K562 (cell line): ENCODE results near the gene HIVEP3. TPM values are rescaled to one million over a fixed set of nuclear protein-coding genes. Genes with fewer than 3 reads are reported as not detected.

Experiments
- ATAC-seq: fragments of 200-7000 bp; cut with Tn5 transposase; 3 replicates; pipeline ENCODE4 v1.9.1; 2020; ENCODE audit warnings: moderate library complexity
- BruUV-seq: library from RNA; stranded (reverse); fragments of 400-500 nt; replicated peaks from 2 replicates; lab custom pipeline; 2021; lab: Mats Ljungman, UMichigan
- CTCF ChIA-PET: fragments of 300-600 bp; formaldehyde crosslinking; extraction: SDS; loops from one replicate; lab custom pipeline; 2021; ENCODE audit warnings: low intra/inter-chr PET ratio; lab: Yijun Ruan, JAX
- POLR2A ChIA-PET: fragments of 300-600, 350-650 bp; sonication (Branson Sonifier 250); formaldehyde crosslinking; extraction: SDS; loops from one replicate; lab custom pipeline; 2021; ENCODE audit warnings: antibody characterized with exemption, inconsistent platforms; lab: Yijun Ruan, JAX
- DNase-seq, 4 experiments: peaks; one replicate each; pipeline versions ENCODE4 v3.0.0 to v3.0.0-alpha.2; 2011 to 2018; ENCODE audit warnings: low spot score in 3 of 4, mixed read lengths in 3 of 4; ENCODE audit errors: extremely low read depth in 1 of 4
- FAIRE-seq: peaks from 2 replicates; lab custom pipeline; 2011; peaks lifted over from hg19 to GRCh38; lab: Jason Lieb, UNC
- H2AFZ ChIP-seq: 2 replicates; pipeline ENCODE4 v1.6.0; 2011; ENCODE audit warnings: low read depth, low read length, control low read depth, inconsistent platforms
- H3K27ac ChIP-seq: fragments of 200-600 bp; 3 replicates; pipeline ENCODE4 v1.8.0; 2011; ENCODE audit warnings: low read depth, mild to moderate bottlenecking, control low read depth, inconsistent platforms, low read length, moderate library complexity, mixed read lengths; ENCODE audit errors: extremely low read depth
- H3K27me3 ChIP-seq, 2 experiments: fragments of 300-600 bp in 1 of 2; 2 replicates in 1 of 2; 3 replicates in 1 of 2; pipeline versions ENCODE4 v1.6.0 to v1.8.0; 2011; ENCODE audit warnings: inconsistent platforms in 2 of 2, low read length in 2 of 2, mild to moderate bottlenecking in 1 of 2, mixed read lengths in 1 of 2, moderate library complexity in 1 of 2; ENCODE audit not compliant: control insufficient read depth in 2 of 2, insufficient read depth in 2 of 2
- H3K36me3 ChIP-seq: fragments of 300-600 bp; 3 replicates; pipeline ENCODE4 v1.8.0; 2011; ENCODE audit warnings: mild to moderate bottlenecking, low read length, inconsistent platforms; ENCODE audit not compliant: control insufficient read depth, insufficient read depth
- H3K4me1 ChIP-seq, 2 experiments: fragments of 200-600 bp in 1 of 2; replicated peaks in 1 of 2; 2 replicates in 1 of 2; 3 replicates in 1 of 2; pipeline versions ENCODE4 v1.5.1 to v1.8.0; 2011; ENCODE audit warnings: inconsistent platforms in 2 of 2, low read length in 2 of 2, mild to moderate bottlenecking in 1 of 2, mixed read lengths in 1 of 2, moderate library complexity in 1 of 2; ENCODE audit not compliant: control insufficient read depth in 2 of 2, insufficient read depth in 2 of 2
- H3K4me2 ChIP-seq: 2 replicates; pipeline ENCODE4 v1.6.1; 2011; ENCODE audit warnings: low read length, control low read depth, inconsistent platforms, mixed read lengths; ENCODE audit not compliant: insufficient read depth
- H3K4me3 ChIP-seq: fragments of 200-600 bp; sonication (generic), shearing (Covaris generic); 2 replicates; pipeline ENCODE4 v1.5.1; 2016; ENCODE audit warnings: control low read depth, inconsistent platforms
- H3K79me2 ChIP-seq: fragments of 200-600 bp; 3 replicates; pipeline ENCODE4 v1.8.0; 2011; ENCODE audit warnings: low read length, inconsistent platforms; ENCODE audit not compliant: control insufficient read depth, insufficient read depth
- H3K9ac ChIP-seq, 2 experiments: 2 replicates each; pipeline versions ENCODE4 v1.6.0 to v1.6.1; 2011; ENCODE audit warnings: low read depth in 2 of 2, low read length in 2 of 2, control low read depth in 1 of 2, inconsistent platforms in 1 of 2, mild to moderate bottlenecking in 1 of 2, mixed read lengths in 1 of 2; ENCODE audit not compliant: insufficient read depth in 1 of 2
- H3K9me1 ChIP-seq: one replicate; pipeline ENCODE4 v1.6.0; 2011; ENCODE audit warnings: inconsistent platforms, mild to moderate bottlenecking, low read length, moderate library complexity; ENCODE audit not compliant: control insufficient read depth, insufficient read depth
- H3K9me3 ChIP-seq: replicated peaks from 2 replicates; pipeline ENCODE4 v1.5.1; 2011; ENCODE audit warnings: low read depth, low read length, inconsistent platforms; ENCODE audit not compliant: control insufficient read depth, insufficient read depth
- H4K20me1 ChIP-seq: replicated peaks from 2 replicates; pipeline ENCODE4 v1.6.1; 2011; ENCODE audit warnings: low read length, inconsistent platforms, mixed read lengths; ENCODE audit not compliant: control insufficient read depth, insufficient read depth
- CC2D1A ChIP-seq: fragments of 450-650 bp; IDR thresholded peaks from 2 replicates; pipeline ENCODE4 v1.6.1; 2017; ENCODE audit warnings: mild to moderate bottlenecking
- HSF4 ChIP-seq: fragments of 250-450 bp; sonication (Bioruptor Pico); IDR thresholded peaks from 2 replicates; pipeline ENCODE4 v2.1.2; 2022; ENCODE audit warnings: mild to moderate bottlenecking, moderate library complexity, borderline replicate concordance
- KAT2B ChIP-seq: IDR thresholded peaks from one replicate; pipeline ENCODE4 v1.6.1; 2012; ENCODE audit warnings: low read depth, mild to moderate bottlenecking, control low read depth, inconsistent platforms, low read length, moderate library complexity
- NCOA4 ChIP-seq: fragments of 450-650 bp; IDR thresholded peaks from 2 replicates; pipeline ENCODE4 v1.6.1; 2018; ENCODE audit warnings: mild to moderate bottlenecking; ENCODE audit not compliant: partially characterized antibody
- NFYB ChIP-seq: IDR thresholded peaks from 2 replicates; pipeline ENCODE4 v1.6.1; 2011; ENCODE audit warnings: mild to moderate bottlenecking, moderate library complexity; ENCODE audit not compliant: insufficient read length; ENCODE audit errors: extremely low read depth
- SMARCA4 ChIP-seq: fragments of 450-650 bp; IDR thresholded peaks from 2 replicates; pipeline ENCODE4 v1.6.1; 2016
- SMC3 ChIP-seq: conservative IDR thresholded peaks from 2 replicates; pipeline ENCODE4 v1.6.1; 2011; ENCODE audit warnings: low read depth, low read length, improper control_type of control experiment; ENCODE audit not compliant: insufficient read depth
- SNIP1 ChIP-seq: fragments of 450-650 bp; IDR thresholded peaks from 2 replicates; pipeline ENCODE4 v1.7.1; 2017; ENCODE audit warnings: low read depth, mild to moderate bottlenecking
- ZNF830 ChIP-seq: fragments of 250-450 bp; sonication (Bioruptor Pico); IDR thresholded peaks from 2 replicates; pipeline ENCODE4 v1.5.0; 2021; ENCODE audit warnings: mild to moderate bottlenecking
- WGBS: fragments of 100-300 bp; shearing (Covaris generic); methylation state at CpG from one replicate; pipeline ENCODE4 v1.1.6; 2016; ENCODE audit warnings: low coverage, mixed read lengths; ENCODE audit not compliant: insufficient coverage; ENCODE audit errors: missing lambda C conversion rate; 5-methylcytosine and 5-hydroxymethylcytosine counted together
- in situ Hi-C: fragments of 300-500 bp; cut with MboI; formaldehyde crosslinking; loops from 4 replicates; pipeline ENCODE4 v1.15.0; 2018; ENCODE audit warnings: inconsistent platforms, mixed read lengths
- intact Hi-C: fragments of 100-400 bp; cut with micrococcal nuclease; formaldehyde crosslinking; loops from 2 replicates; pipeline ENCODE4 v1.14.2; 2022
- polyA plus RNA-seq, 8 experiments: library from polyadenylated mRNA; depleted of rRNA in 4 of 8; stranded (reverse) in 5 of 8; unstranded in 3 of 8; fragments of >200 nt; fragmentation: Nextera tagmentation in 2 of 8; fragmentation: Illumina TruSeq in 1 of 8; extraction: Ambion mirVana in 2 of 8; extraction: Trizol in 1 of 8; gene quantifications; 2 replicates each; pipeline versions ENCODE4 v1.2.1 to v1.2.3, GENCODE V29; 2011 to 2014; ENCODE audit warnings: inconsistent platforms in 1 of 8, missing spikeins in 1 of 8
- total RNA-seq, 7 experiments: library from RNA; depleted of rRNA in 6 of 7; stranded (reverse); fragments of >200 nt in 6 of 7; fragmentation: Illumina TruSeq in 2 of 7; extraction: Trizol in 2 of 7; gene quantifications; 2 replicates each; pipeline versions ENCODE4 v1.2.1 to v1.2.3, GENCODE V29; 2011 to 2021; ENCODE audit warnings: low replicate concordance in 1 of 7

The HIVEP3 gene
- total and polyA plus RNA-seq, 9 of the 15 experiments (the other 6 are each of a cell fraction or from before 2014, with no cell fraction given): 0.09 to 0.58 (median 0.34) TPM; not detected in 1

DNA sequence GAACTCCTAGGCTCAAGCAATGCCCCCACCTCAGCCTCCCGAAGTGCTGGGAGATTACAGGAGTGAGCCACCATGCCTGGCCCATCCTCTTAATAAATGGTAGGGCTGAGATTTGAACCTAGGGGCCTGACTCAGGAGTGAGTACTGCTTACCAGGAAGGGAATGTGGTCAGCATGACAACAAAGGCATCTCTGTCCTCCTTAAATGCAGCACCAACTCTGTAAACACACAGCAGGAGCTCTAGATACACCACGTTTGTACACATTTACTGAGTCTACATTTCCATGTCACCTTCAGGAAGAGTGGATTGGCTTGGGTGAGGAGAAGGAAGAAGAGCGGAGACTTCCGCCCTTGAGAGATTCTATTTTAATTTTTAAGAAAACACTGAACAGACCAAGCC, 38.5 kb downstream of the HIVEP3 start:
- POLR2A ChIA-PET: interaction anchor here (0.8 to 1.4 kb wide), 2 partner anchors 10 to 1345 kb away, joined by 3 to 4 read pairs; no protein-coding TSS in a partner anchor
- no TSS peak for BruUV-seq
- DNase-seq (no peak), ATAC-seq (no peak), FAIRE-seq (no peak)
- intact Hi-C loops (no loop called here), in situ Hi-C loops (no loop called here)
- H3K4me3 ChIP-seq: no peak overlapping the region
- H3K4me2 ChIP-seq: no peak overlapping the region
- H3K79me2 ChIP-seq: no peaks in the 10 kb centered on the region
- no peaks in the 10 kb centered on the region for H3K9me1 ChIP-seq
- no peak overlapping the region for H3K9ac ChIP-seq
- peaks cover 3 to 4% of the 10 kb centered on the region in 2 experiments; a peak in 3 of 5 replicates for H3K27me3 ChIP-seq
- H2AFZ ChIP-seq: no peak overlapping the region
- H3K9me3 ChIP-seq: no peaks in the 10 kb centered on the region
- H4K20me1 ChIP-seq: no peaks in the 10 kb centered on the region
- no peak overlapping the region for H3K27ac ChIP-seq
- TF ChIP-seq SNIP1 (no peak), KAT2B (no peak), HSF4 (CRISPR knock-in tag) (no peak), SMARCA4 (no peak), SMC3 (no peak), ZNF830 (CRISPR knock-in tag) (no peak), CC2D1A (no peak), NFYB (no peak), NCOA4 (no peak)
- no peaks in the 10 kb centered on the region for H3K36me3 ChIP-seq
- 48% methylated on average over 4 of the region's 4 CpGs for WGBS
- peaks cover 0 to 26% of the 10 kb centered on the region in 2 experiments; a peak in 4 of 5 replicates for H3K4me1 ChIP-seq
- CTCF ChIA-PET: no interaction called here
